Heart left ventricle (tissue), 16 donors: ENCODE measurements around the gene RPS28. TPM values are rescaled to one million over a fixed set of nuclear protein-coding genes. Genes with fewer than 3 reads are reported as not detected.
"Not testable (repeated sequence)": the region's sequence is repeated elsewhere in the genome, so short reads cannot be mapped to it uniquely, and the experiment has no call there.

Source experiments
- ATAC-seq, 4 donors: fragments of 200-7000 bp; cut with Tn5 transposase; one replicate each; pipeline ENCODE4 v1.9.1; 2020 to 2022; ENCODE audit warnings: moderate library complexity in 4 of 4, mild to moderate bottlenecking in 3 of 4, moderate number of reproducible peaks in 1 of 4
- DNase-seq, 5 donors: peaks; one replicate each; pipeline ENCODE4 v3.0.0-alpha.2; 2020
- H3K27ac ChIP-seq, 12 donors: fragments of 200-600 bp; sonication (generic) in 4 of 12; one replicate each; pipeline versions ENCODE4 v1.5.0 to v1.8.0; 2016 to 2022; ENCODE audit warnings: mild to moderate bottlenecking in 2 of 12
- H3K27me3 ChIP-seq, 9 donors: fragments of 200-600 bp; sonication (generic) in 2 of 9; one replicate each; pipeline versions ENCODE4 v1.5.1 to v1.8.0; 2016 to 2022; ENCODE audit warnings: mild to moderate bottlenecking in 3 of 9
- H3K36me3 ChIP-seq, 9 donors: fragments of 200-600 bp; sonication (generic) in 2 of 9; one replicate each; pipeline versions ENCODE4 v1.5.0 to v1.8.0; 2018 to 2022; ENCODE audit warnings: mild to moderate bottlenecking in 2 of 9
- H3K4me1 ChIP-seq, 12 donors: fragments of 200-600 bp; sonication (generic) in 4 of 12; one replicate each; pipeline versions ENCODE4 v1.5.0 to v1.8.0; 2016 to 2022; ENCODE audit warnings: mild to moderate bottlenecking in 3 of 12
- H3K4me3 ChIP-seq, 12 donors: fragments of 200-600 bp; sonication (generic) in 4 of 12; one replicate each; pipeline versions ENCODE4 v1.5.0 to v1.8.0; 2017 to 2022; ENCODE audit warnings: mild to moderate bottlenecking in 9 of 12, moderate library complexity in 4 of 12
- H3K9me3 ChIP-seq, 12 donors: fragments of 200-600 bp; sonication (generic) in 4 of 12; one replicate each; pipeline versions ENCODE4 v1.5.0 to v1.8.0; 2016 to 2022; ENCODE audit warnings: mild to moderate bottlenecking in 1 of 12
- CTCF ChIP-seq, 12 donors: fragments of 200-600 bp; sonication (generic) in 4 of 12; IDR thresholded peaks; one replicate each; pipeline versions ENCODE4 v1.5.0 to v1.8.0; 2018 to 2022; ENCODE audit warnings: antibody characterized with exemption in 12 of 12, mild to moderate bottlenecking in 5 of 12
- POLR2A ChIP-seq, 2 donors: fragments of 450-650 bp; IDR thresholded peaks; one replicate each; pipeline ENCODE4 v1.6.1; 2017; ENCODE audit warnings: antibody characterized with exemption in 2 of 2, mild to moderate bottlenecking in 2 of 2, moderate library complexity in 2 of 2
- WGBS, 4 donors: extraction: QIAGEN DNeasy Blood & Tissue Kit in 2 of 4; methylation state at CpG; one replicate each; pipeline versions ENCODE4 v1.1.5 to v1.1.7; 2013 to 2018; 5-methylcytosine and 5-hydroxymethylcytosine counted together
- intact Hi-C, 10 donors: fragments of 100-400 bp; cut with DNase I; formaldehyde crosslinking; loops; one replicate each; pipeline versions ENCODE4 v1.11.1 to v1.14.2; 2022
- polyA plus RNA-seq, 2 donors: library from polyadenylated mRNA; stranded (reverse); fragments of 200-250 nt; gene quantifications; one replicate each; pipeline ENCODE4 v1.2.3, GENCODE V29; 2013
- total RNA-seq, 9 donors: library from RNA; depleted of rRNA in 2 of 9; stranded (reverse); fragments of >200 nt in 2 of 9; fragmentation: NEBNext Ultra II Directional in 3 of 9; extraction: Animal tissue kit (Norgen Biotek cat#: 25700) in 3 of 9; gene quantifications; one replicate each; pipeline versions ENCODE4 v1.1.0 to v1.2.4, GENCODE V29; 2016 to 2023
- donor health status: ischemic (EF 13 %, LVEDD 7.1; RV severe dilation, severe dysfunction).
- donor health status: healthy with polysubstance abuse.
- donor health status: DM: no; HTN: yes; CAD: no.
- donor health status: DM: no; HTN: no; CAD: no.
- donor health status: ischemic (EF 25% LVEDD 6.9; RV normal size, moderate dysfunction).
- donor health status: ischemic (EF 25% LVEDD 5.7; RV mildly dilated, moderate dysfunction).
- donor health status: healthy.
- donor health status: DM: yes; HTN: yes; CAD: no.
- donor health status: ischemic (EF 35%, LVEDD 5.7; RV mildly dilated, moderate dysfunction).
- donor health status: nonischemic (EF 11% LVEDD 7.7; RV severe dilation, severe dysfunction).
- donor health status: DM: yes; HTN: yes; CAD: no.
- donor health status: PGD.
- donor health status: ischemic (EF 29% LVEDD 5.4; RV normal size, mild dysfunction).
- donor health status: nonischemic (EF 23%, LVEDD 6.1; RV moderate dilation, normal function).

Gene RPS28
- total and polyA plus RNA-seq, 11 donors = 271 to 1,278 (median 1,048) TPM

GRCh38 chr19:8352134-8352827 is 31.0 kb downstream of the RPS28 start:
- peaks cover 0 to 8% (median 2%) of the 10 kb centered on the region in 12 donors for H3K9me3 ChIP-seq
- H3K4me3 ChIP-seq = peak overlapping the region in 6 of 12 donors; percentile 14 to 43 (median 24)
- WGBS, 4 donors = 37 to 57% (median 50%) methylated on average over 10 of the region's 10 CpGs

GRCh38 chr19:8352845-8353244 is 31.5 kb downstream of the RPS28 start:
- H3K4me1 ChIP-seq = peaks cover 0 to 43% (median 8%) of the 10 kb centered on the region in 12 donors
- not testable (repeated sequence) for H3K9me3 ChIP-seq, H3K36me3 ChIP-seq, DNase-seq, H3K27me3 ChIP-seq, ATAC-seq
- H3K27ac ChIP-seq = peak overlapping the region in 1 of 12 donors; percentile 30
- peak overlapping the region in 4 of 12 donors; percentile 14 to 43 (median 34) for H3K4me3 ChIP-seq
- intact Hi-C loops = loop anchor here in 8 of 10 donors (5.0 to 10.0 kb wide), 7 partner anchors 44 to 232 kb away; partner anchors contain the start of genes MYO1F (in 4 of the 8) and MARCHF2 (in 1 of the 8)
- WGBS, 4 donors = 61 to 72% (median 65%) methylated on average over 5 of the region's 5 CpGs

More at GRCh38 chr19:8352134-8352827, 31.0 kb downstream of the RPS28 start:
- Histone ChIP-seq H3K27ac (peak overlapping the region in 3 of 12 donors; percentile 5 to 50 (median 30)), H3K36me3 (no peaks in the 10 kb centered on the region), H3K4me1 (peaks cover 0 to 46% (median 10%) of the 10 kb centered on the region in 12 donors), H3K27me3 (no peaks in the 10 kb centered on the region)
- TF ChIP-seq CTCF (IDR thresholded peaks at IDR 0.05) = no peak
- no peak for TF ChIP-seq POLR2A (IDR thresholded peaks at IDR 0.05)
- ATAC-seq (peak in 1 of 4 donors; percentile 20), DNase-seq (no peak)
- intact Hi-C loops = loop anchor here in 8 of 10 donors (5.0 to 10.0 kb wide), 7 partner anchors 45 to 233 kb away; partner anchors contain the start of genes MYO1F (in 4 of the 8) and MARCHF2 (in 1 of the 8)

- intact Hi-C loops = loop anchor here in 8 of 10 donors (2.0 to 10.0 kb wide), 6 partner anchors 39 to 229 kb away; partner anchors contain the start of gene MYO1F (in 1 of the 8)
- H3K4me1 ChIP-seq = peaks cover 0 to 36% (median 6%) of the 10 kb centered on the region in 12 donors
- ATAC-seq = peak; percentile 29 to 86 (median 68)
- 61 to 78% (median 73%) methylated on average over 6 of the region's 6 CpGs for WGBS, 4 donors
- H3K4me3 ChIP-seq = no peak overlapping the region
- TF ChIP-seq CTCF (IDR thresholded peaks at IDR 0.05) (no peak), POLR2A (IDR thresholded peaks at IDR 0.05) (no peak)
- H3K27ac ChIP-seq = peak overlapping the region in 2 of 12 donors; percentile 42 to 76
- H3K36me3 ChIP-seq = no peaks in the 10 kb centered on the region
- H3K9me3 ChIP-seq = peaks cover 0 to 8% (median 2%) of the 10 kb centered on the region in 12 donors
- peak in 1 of 5 donors; percentile 79 for DNase-seq
- H3K27me3 ChIP-seq = no peaks in the 10 kb centered on the region
These were observed 34.5 kb downstream of the RPS28 start for GRCh38 chr19:8355631-8356402.

- ATAC-seq (no peak), DNase-seq (no peak)
- TF ChIP-seq CTCF (IDR thresholded peaks at IDR 0.05) (no peak), POLR2A (IDR thresholded peaks at IDR 0.05) (no peak)
- H3K4me3 ChIP-seq = no peak overlapping the region
- H3K27me3 ChIP-seq = no peaks in the 10 kb centered on the region
- H3K4me1 ChIP-seq = peaks cover 0 to 46% (median 14%) of the 10 kb centered on the region in 12 donors
- H3K9me3 ChIP-seq = peaks cover 0 to 8% (median 2%) of the 10 kb centered on the region in 12 donors
- H3K27ac ChIP-seq = no peak overlapping the region
- WGBS, 4 donors = 75 to 82% (median 79%) methylated on average over 4 of the region's 4 CpGs
- no peaks in the 10 kb centered on the region for H3K36me3 ChIP-seq
- intact Hi-C loops = loop anchor here in 2 of 10 donors (5.0 to 10.0 kb wide), 3 partner anchors 150 to 228 kb away; partner anchors contain the start of gene MYO1F (in 1 of the 2)
These were observed 35.8 kb downstream of the RPS28 start for GRCh38 chr19:8357007-8357521.
